Endothelial cell of umbilical vein (primary cell): ENCODE results near the gene SLC50A1. TPM values are rescaled to one million over a fixed set of nuclear protein-coding genes. Genes with fewer than 3 reads are reported as not detected.

ENCODE experiments used
- BruUV-seq: library from RNA; stranded (reverse); fragments of 400-500 nt; replicated peaks from 2 replicates; lab custom pipeline; 2021; lab: Mats Ljungman, UMichigan
- CTCF ChIA-PET: fragments of 300-600, 350-600 bp; sonication (Branson Sonifier 250); formaldehyde crosslinking; loops from one replicate; lab custom pipeline; 2021; ENCODE audit warnings: antibody characterized with exemption, inconsistent platforms; lab: Charles Lee
- POLR2A ChIA-PET: fragments of 300-600, 350-600 bp; sonication (Branson Sonifier 250); formaldehyde crosslinking; loops from one replicate; lab custom pipeline; 2021; ENCODE audit warnings: antibody characterized with exemption, inconsistent platforms; lab: Charles Lee
- DNase-seq: peaks from one replicate; pipeline ENCODE4 v3.0.0-alpha.2; 2011; ENCODE audit warnings: low read depth, low spot score
- FAIRE-seq: peaks from 2 replicates; lab custom pipeline; 2011; peaks lifted over from hg19 to GRCh38; lab: Jason Lieb, UNC
- H2AFZ ChIP-seq: 2 replicates; pipeline ENCODE4 v1.6.0; 2012; ENCODE audit warnings: low read depth, low read length, control low read depth, inconsistent platforms
- H3K27ac ChIP-seq: 2 replicates; pipeline ENCODE4 v1.5.1; 2011; ENCODE audit warnings: low read depth, mild to moderate bottlenecking, control low read depth, low read length, moderate library complexity; ENCODE audit not compliant: insufficient read depth
- H3K27me3 ChIP-seq, 2 experiments: 2 replicates each; pipeline versions ENCODE4 v1.6.0 to v1.6.1; 2011; ENCODE audit warnings: low read length in 2 of 2, mixed read lengths in 1 of 2; ENCODE audit not compliant: control insufficient read depth in 2 of 2, insufficient read depth in 2 of 2
- H3K36me3 ChIP-seq, 2 experiments: 2 replicates in 1 of 2; 3 replicates in 1 of 2; pipeline ENCODE4 v1.5.1; 2011; ENCODE audit warnings: low read length in 2 of 2, mild to moderate bottlenecking in 1 of 2, moderate library complexity in 1 of 2; ENCODE audit not compliant: control insufficient read depth in 2 of 2, insufficient read depth in 2 of 2; ENCODE audit errors: extremely low read depth in 1 of 2
- H3K4me1 ChIP-seq: 3 replicates; pipeline ENCODE4 v1.5.1; 2011; ENCODE audit warnings: mild to moderate bottlenecking, low read length; ENCODE audit not compliant: control insufficient read depth, insufficient read depth; ENCODE audit errors: extremely low read depth
- H3K4me2 ChIP-seq: 2 replicates; pipeline ENCODE4 v1.6.1; 2011; ENCODE audit warnings: low read length, control low read depth, mixed read lengths; ENCODE audit not compliant: insufficient read depth
- H3K4me3 ChIP-seq, 3 experiments: fragments of 200-600 bp in 1 of 3; sonication (generic), shearing (Covaris generic) in 1 of 3; replicated peaks in 1 of 3; 2 replicates each; pipeline ENCODE4 v1.5.1; 2011 to 2016; ENCODE audit warnings: control low read depth in 3 of 3, low read length in 3 of 3, mild to moderate bottlenecking in 2 of 3, inconsistent platforms in 1 of 3, low read depth in 1 of 3, moderate library complexity in 1 of 3; ENCODE audit not compliant: insufficient read depth in 1 of 3
- H3K79me2 ChIP-seq: 2 replicates; pipeline ENCODE4 v1.6.0; 2012; ENCODE audit warnings: low read length, inconsistent platforms; ENCODE audit not compliant: control insufficient read depth, insufficient read depth
- H3K9ac ChIP-seq: replicated peaks from 2 replicates; pipeline ENCODE3; 2011; ENCODE audit warnings: low read length, control low read depth; ENCODE audit not compliant: insufficient read depth; ENCODE audit errors: extremely low read depth
- H3K9me1 ChIP-seq: replicated peaks from 3 replicates; pipeline ENCODE4 v1.6.0; 2011; ENCODE audit warnings: mild to moderate bottlenecking, low read length; ENCODE audit not compliant: control insufficient read depth, insufficient read depth; ENCODE audit errors: extremely low read depth
- H3K9me3 ChIP-seq: replicated peaks from 2 replicates; pipeline ENCODE4 v1.5.1; 2012; ENCODE audit warnings: low read length, inconsistent platforms; ENCODE audit not compliant: control insufficient read depth, insufficient read depth
- H4K20me1 ChIP-seq: replicated peaks from 2 replicates; pipeline ENCODE3; 2011; ENCODE audit warnings: mild to moderate bottlenecking, low read length; ENCODE audit not compliant: control insufficient read depth, insufficient read depth; ENCODE audit errors: extremely low read depth
- CTCF ChIP-seq, 2 donors: IDR thresholded peaks; 1 replicate in 1 of 2; 2 replicates in 1 of 2; pipeline ENCODE4 v1.5.1; 2011; ENCODE audit warnings: low read length in 2 of 2, mild to moderate bottlenecking in 2 of 2, moderate library complexity in 2 of 2, control low read depth in 1 of 2, inconsistent platforms in 1 of 2, low read depth in 1 of 2; ENCODE audit not compliant: insufficient read depth in 1 of 2; ENCODE audit errors: extremely low read depth in 1 of 2
- EZH2 ChIP-seq: IDR thresholded peaks from 2 replicates; pipeline ENCODE4 v1.6.1; 2012; ENCODE audit warnings: borderline replicate concordance, low read depth, mild to moderate bottlenecking, moderate library complexity, low read length, inconsistent platforms; ENCODE audit not compliant: severe bottlenecking
- FOS ChIP-seq: IDR thresholded peaks from 2 replicates; pipeline ENCODE4 v1.6.1; 2011; ENCODE audit warnings: mild to moderate bottlenecking, low read length, moderate library complexity, borderline replicate concordance; ENCODE audit not compliant: insufficient read depth
- GATA2 ChIP-seq: IDR thresholded peaks from 2 replicates; pipeline ENCODE4 v1.7.0; 2011; ENCODE audit warnings: low read depth, mild to moderate bottlenecking, moderate library complexity, mixed read lengths, low read length; ENCODE audit not compliant: insufficient read length, insufficient read depth
- JUN ChIP-seq: IDR thresholded peaks from 2 replicates; pipeline ENCODE4 v1.6.1; 2011; ENCODE audit warnings: borderline replicate concordance, low read depth; ENCODE audit not compliant: insufficient read length, insufficient read depth
- MAX ChIP-seq: IDR thresholded peaks from 2 replicates; pipeline ENCODE4 v1.6.1; 2011; ENCODE audit not compliant: insufficient read depth, insufficient read length
- MYC ChIP-seq: IDR thresholded peaks from one replicate; pipeline ENCODE4 v1.6.1; 2011; ENCODE audit warnings: mild to moderate bottlenecking, low read depth, low read length
- POLR2A ChIP-seq: IDR thresholded peaks from 2 replicates; pipeline ENCODE4 v1.6.1; 2012; ENCODE audit warnings: low read depth, mild to moderate bottlenecking, control low read depth, low read length
- POLR2AphosphoS5 ChIP-seq: IDR thresholded peaks from 2 replicates; pipeline ENCODE4 v1.6.1; 2012; ENCODE audit warnings: low read depth, mild to moderate bottlenecking, control low read depth, low read length, moderate library complexity; ENCODE audit not compliant: insufficient read depth
- dilution Hi-C: fragments of 300-500 bp; cut with MboI; formaldehyde crosslinking; loops from one replicate; pipeline ENCODE4 v1.15.0; 2019; ENCODE audit warnings: low sequenced_read_pairs; ENCODE audit not compliant: extremely low pct_ligation_motif_present
- intact Hi-C: fragments of 100-400 bp; cut with micrococcal nuclease; formaldehyde crosslinking; loops from one replicate; pipeline ENCODE4 v1.10.0; 2022
- polyA plus RNA-seq, 4 experiments: library from polyadenylated mRNA; depleted of rRNA in 3 of 4; stranded (reverse) in 3 of 4; unstranded in 1 of 4; fragments of >200 nt; gene quantifications; 2 replicates each; pipeline versions ENCODE4 v1.2.1 to v1.2.3, GENCODE V29; 2011 to 2012; ENCODE audit warnings: missing spikeins in 1 of 4
- total RNA-seq: library from RNA; stranded (reverse); gene quantifications from 2 replicates; pipeline ENCODE4 v1.2.3, GENCODE V29; 2021

The SLC50A1 gene
- total and polyA plus RNA-seq, 2 donors (not counting 3 experiments of a cell fraction or from before 2014, with no cell fraction given) = 29.5 to 66.1 TPM

- DNase-seq (no peak), FAIRE-seq (no peak)
- peaks cover 0 to 4% of the 10 kb centered on the region in 2 experiments for H3K36me3 ChIP-seq
- no peak overlapping the region for H2AFZ ChIP-seq
- ChIA-PET POLR2A (no interaction called here), CTCF (interaction anchor here (1.4 to 15.5 kb wide), 3 partner anchors 34 to 47 kb away, joined by 5 to 204 read pairs (median 97); partner anchors contain the start of gene KRTCAP2)
- TF ChIP-seq MAX (no peak), GATA2 (no peak), EZH2 (no peak), MYC (no peak), CTCF (IDR thresholded peaks at IDR 0.05; ENCODE audit: extremely low read depth in 1 of 2, insufficient read depth in 1 of 2, low read depth in 1 of 2, low read length in 2 of 2) (no peak), POLR2A (no peak), POLR2AphosphoS5 (no peak), JUN (no peak), FOS (no peak)
- no peak overlapping the region for H3K4me2 ChIP-seq
- H3K4me3 ChIP-seq = no peak overlapping the region
- no peaks in the 10 kb centered on the region for H4K20me1 ChIP-seq
- no TSS peak for BruUV-seq
- peak overlapping the region; percentile 90 for H3K27ac ChIP-seq
- no peaks in the 10 kb centered on the region for H3K9me1 ChIP-seq
- H3K79me2 ChIP-seq = peaks cover 18% of the 10 kb centered on the region
- no peaks in the 10 kb centered on the region for H3K9me3 ChIP-seq
- H3K4me1 ChIP-seq = peaks cover 48% of the 10 kb centered on the region
- intact Hi-C loops = loop anchor here (5.0 kb wide), 1 partner anchor 153 kb away; the partner anchor contains the start of genes CKS1B and SHC1
- no peak overlapping the region for H3K9ac ChIP-seq
- peaks cover 0 to 4% of the 10 kb centered on the region in 2 experiments for H3K27me3 ChIP-seq
- dilution Hi-C loops = no loop called here
Measured at GRCh38 chr1:155125511-155125945, 10.1 kb upstream of the SLC50A1 start.
